Panc1 (cell line): ENCODE results near the gene IFT52. TPM values are rescaled to one million over a fixed set of nuclear protein-coding genes. Genes with fewer than 3 reads are reported as not detected.

Experiments
- ATAC-seq: fragments of 200-7000 bp; cut with Tn5 transposase; 2 replicates; pipeline ENCODE4 v1.9.1; 2020; ENCODE audit warnings: mild to moderate bottlenecking, moderate library complexity
- BruUV-seq: library from RNA; stranded (reverse); fragments of 400-500 nt; replicated peaks from 2 replicates; lab custom pipeline; 2021; lab: Mats Ljungman, UMichigan
- CTCF ChIA-PET: fragments of 300-600 bp; sonication (Branson Sonifier 250); formaldehyde crosslinking; loops from one replicate; lab custom pipeline; 2022; ENCODE audit warnings: antibody characterized with exemption; lab: Charles Lee
- POLR2A ChIA-PET: fragments of 300-600 bp; sonication (Branson Sonifier 250); formaldehyde crosslinking; loops from one replicate; lab custom pipeline; 2022; ENCODE audit warnings: antibody characterized with exemption; lab: Charles Lee
- DNase-seq: peaks from one replicate; pipeline ENCODE4 v3.0.0-alpha.2; 2010; ENCODE audit warnings: low read depth, low spot score
- H3K27ac ChIP-seq: 2 replicates; pipeline ENCODE4 v1.5.1; 2011; ENCODE audit warnings: mild to moderate bottlenecking, low read length, inconsistent platforms
- H3K27me3 ChIP-seq: fragments of 200-500 bp; sonication (Bioruptor generic); 2 replicates; pipeline ENCODE4 v1.6.0; 2014; ENCODE audit warnings: low read length, inconsistent platforms; ENCODE audit not compliant: control insufficient read depth, insufficient read depth
- H3K36me3 ChIP-seq: fragments of 200-500 bp; sonication (Bioruptor generic); 2 replicates; pipeline ENCODE4 v1.5.1; 2014; ENCODE audit warnings: inconsistent platforms, mild to moderate bottlenecking, low read length, moderate library complexity; ENCODE audit not compliant: control insufficient read depth, insufficient read depth
- H3K4me1 ChIP-seq: 2 replicates; pipeline ENCODE4 v1.5.1; 2011; ENCODE audit warnings: inconsistent platforms, mild to moderate bottlenecking, low read length, moderate library complexity; ENCODE audit not compliant: control insufficient read depth, insufficient read depth
- H3K4me3 ChIP-seq, 2 experiments: 2 replicates each; pipeline ENCODE4 v1.5.1; 2011 to 2012; ENCODE audit warnings: low read depth in 2 of 2, low read length in 2 of 2, mild to moderate bottlenecking in 2 of 2, inconsistent platforms in 1 of 2, moderate library complexity in 1 of 2
- H3K9me3 ChIP-seq: fragments of 200-500 bp; sonication (Bioruptor generic); 2 replicates; pipeline ENCODE4 v1.5.1; 2014; ENCODE audit warnings: low read depth, mild to moderate bottlenecking, inconsistent platforms, low read length, moderate library complexity; ENCODE audit not compliant: control insufficient read depth, insufficient read depth
- CTCF ChIP-seq: fragments of 450-650 bp; IDR thresholded peaks from 2 replicates; pipeline ENCODE4 v1.5.1; 2017; ENCODE audit warnings: mild to moderate bottlenecking
- POLR2AphosphoS5 ChIP-seq: IDR thresholded peaks from 2 replicates; pipeline ENCODE4 v1.6.1; 2012; ENCODE audit warnings: mild to moderate bottlenecking, low read depth, low read length, moderate library complexity
- REST ChIP-seq, 2 experiments: IDR thresholded peaks; 2 replicates each; pipeline ENCODE4 v1.6.1; 2011 to 2012; ENCODE audit warnings: low read depth in 2 of 2, control low read depth in 1 of 2, low read length in 1 of 2, mild to moderate bottlenecking in 1 of 2, moderate library complexity in 1 of 2; ENCODE audit not compliant: insufficient read depth in 1 of 2
- SIN3A ChIP-seq: IDR thresholded peaks from 2 replicates; pipeline ENCODE4 v1.6.1; 2012; ENCODE audit warnings: low read depth, mild to moderate bottlenecking, low read length, moderate library complexity, borderline replicate concordance; ENCODE audit not compliant: insufficient read depth
- TCF7L2 ChIP-seq: IDR thresholded peaks from 2 replicates; pipeline ENCODE4 v1.6.1; 2011; ENCODE audit warnings: mild to moderate bottlenecking, low read depth, low read length, inconsistent platforms
- in situ Hi-C: cut with HindIII; loops from 2 replicates; pipeline ENCODE4 v1.10.0; 2016; ENCODE audit warnings: low sequenced_read_pairs, low pct_unique_long_range_greater_than_20kb
- intact Hi-C: fragments of 100-400 bp; cut with micrococcal nuclease; formaldehyde crosslinking; loops from one replicate; pipeline ENCODE4 v1.10.0; 2022; ENCODE audit not compliant: unreplicated experiment
- total RNA-seq: library from RNA; stranded (reverse); gene quantifications from one replicate; pipeline ENCODE4 v1.2.1, GENCODE V29; 2021; ENCODE audit not compliant: unreplicated experiment

The IFT52 gene
- total RNA-seq, 1 experiment from 2014 or later: 29.2 TPM

GRCh38 chr20:43680981-43681380, 90.2 kb downstream of the IFT52 start:
- ChIA-PET CTCF (interaction anchor here (0.5 to 1.1 kb wide), 2 partner anchors 89 to 143 kb away, joined by 4 read pairs; no protein-coding TSS in a partner anchor), POLR2A (no interaction called here)
- DNase-seq (no peak), ATAC-seq (no peak)
- in situ Hi-C loops (no loop called here), intact Hi-C loops (no loop called here)
- Histone ChIP-seq H3K4me1 (no peaks in the 10 kb centered on the region), H3K9me3 (no peaks in the 10 kb centered on the region), H3K36me3 (no peaks in the 10 kb centered on the region), H3K4me3 (no peak overlapping the region), H3K27ac (no peak overlapping the region), H3K27me3 (no peaks in the 10 kb centered on the region)
- BruUV-seq: no TSS peak
- TF ChIP-seq POLR2AphosphoS5: no peak
- TF ChIP-seq REST (IDR thresholded peaks at IDR 0.05; ENCODE audit: insufficient read depth in 1 of 2, low read depth in 2 of 2, low read length in 1 of 2): no peak
- TF ChIP-seq SIN3A: no peak
- no peak for TF ChIP-seq CTCF
- TF ChIP-seq TCF7L2: no peak

- Histone ChIP-seq H3K4me3 (no peak overlapping the region), H3K36me3 (no peaks in the 10 kb centered on the region), H3K9me3 (no peaks in the 10 kb centered on the region), H3K27ac (no peak overlapping the region), H3K4me1 (no peaks in the 10 kb centered on the region), H3K27me3 (no peaks in the 10 kb centered on the region)
- TF ChIP-seq REST (IDR thresholded peaks at IDR 0.05; ENCODE audit: insufficient read depth in 1 of 2, low read depth in 2 of 2, low read length in 1 of 2) (no peak), TCF7L2 (no peak), POLR2AphosphoS5 (no peak), SIN3A (no peak), CTCF (no peak)
- ATAC-seq: no peak; the same call in 1 of the 2 replicates
- CTCF ChIA-PET: interaction anchor here (0.5 kb wide), 1 partner anchor 88 kb away, joined by 4 read pairs; no protein-coding TSS in a partner anchor
- in situ Hi-C loops (no loop called here), intact Hi-C loops (no loop called here)
- DNase-seq: no peak
- BruUV-seq: no TSS peak
- POLR2A ChIA-PET: no interaction called here
Measured at GRCh38 chr20:43681468-43681942, 90.8 kb downstream of the IFT52 start.
